IPS DF 4.7 (cell line): ENCODE measurements around the gene IDE.
"Not testable (repeated sequence)": the region's sequence is repeated elsewhere in the genome, so short reads cannot be mapped to it uniquely, and the experiment has no call there.

Source experiments
- DNase-seq: peaks from one replicate; pipeline ENCODE4 v3.0.0-alpha.2; 2013; ENCODE audit warnings: low spot score; ENCODE audit errors: extremely low read depth

Gene IDE

DNA sequence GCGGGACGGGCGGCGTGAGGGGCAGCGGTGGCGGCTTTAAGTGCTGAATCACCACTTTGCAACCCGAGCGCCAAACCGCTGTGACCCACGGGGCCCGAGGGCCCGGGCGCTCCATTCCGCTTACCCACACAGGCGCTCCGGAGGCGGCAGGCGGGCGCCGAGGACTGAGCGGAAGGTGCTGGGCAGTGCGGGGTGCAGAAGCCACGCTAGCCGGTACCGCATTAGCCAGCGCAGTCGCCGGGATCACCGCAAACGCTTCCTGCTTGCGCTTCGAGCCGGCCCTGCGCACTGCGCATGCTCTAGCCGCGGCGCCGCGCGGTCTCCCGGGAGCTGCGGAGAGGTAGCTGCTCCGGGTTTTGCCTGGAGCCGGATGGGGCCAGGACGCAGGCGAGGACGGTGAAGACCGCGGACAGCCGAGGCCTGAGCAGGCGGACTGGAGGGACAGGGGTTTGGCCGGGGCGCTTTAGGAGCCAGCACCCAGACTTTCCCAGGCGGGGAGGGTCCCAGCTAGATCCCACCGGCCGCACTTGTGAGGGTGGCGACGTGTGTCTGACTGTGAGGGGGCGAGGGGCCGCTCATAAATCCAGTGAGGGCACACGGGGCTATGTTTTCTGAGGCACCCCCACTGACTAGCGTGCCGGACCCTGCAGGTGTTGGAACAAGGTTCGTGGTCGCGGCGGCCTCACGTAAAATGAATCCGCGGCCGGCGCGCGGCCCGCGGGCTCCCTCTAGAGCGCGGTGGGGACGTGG lies at the start of gene IDE:
Gene IDE, minus strand, starts transcription at position 296 of the 750 bp plus-strand sequence. Its CDS starts 74 bp downstream, at position 222.
- DNase-seq: no peak

DNA sequence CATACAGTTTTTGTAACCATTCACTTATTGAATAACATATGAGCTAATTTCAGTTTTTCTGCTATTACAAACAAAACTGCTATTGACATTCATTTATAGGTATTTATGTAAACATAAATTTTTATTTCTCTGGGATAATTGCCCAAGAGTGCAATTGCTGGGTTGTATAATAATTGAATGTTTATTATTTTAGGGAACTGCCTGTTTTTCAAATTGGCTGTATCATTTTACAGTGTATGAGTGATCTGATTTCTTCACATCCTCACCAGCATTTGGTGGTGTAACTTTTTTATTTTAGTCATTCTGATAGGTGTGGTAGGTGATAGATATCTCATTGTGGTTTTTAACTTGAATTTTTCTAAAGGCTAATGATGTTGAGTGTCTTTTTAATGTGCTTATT lies 45.5 kb upstream of the IDE start:
- DNase-seq: no peak

DNA sequence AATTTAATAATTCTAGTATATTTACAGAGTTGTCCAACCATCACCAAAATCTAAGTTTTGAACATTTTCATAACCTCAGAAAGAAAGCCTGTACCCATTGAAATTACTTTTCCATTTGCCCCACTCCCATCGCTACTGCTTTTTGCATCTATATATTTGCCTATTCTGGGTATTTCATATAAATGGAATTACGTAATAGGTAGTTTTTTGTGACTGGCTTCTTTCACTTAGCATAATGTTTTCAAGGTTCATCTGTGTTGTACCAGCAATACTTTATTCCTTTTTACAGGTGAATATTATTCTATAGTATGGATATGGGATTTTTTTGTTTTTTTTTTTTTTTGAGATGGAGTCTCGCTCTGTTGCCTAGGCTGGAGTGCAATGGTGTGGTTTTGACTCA lies 41.6 kb upstream of the IDE start:
- DNase-seq: no peak

DNA sequence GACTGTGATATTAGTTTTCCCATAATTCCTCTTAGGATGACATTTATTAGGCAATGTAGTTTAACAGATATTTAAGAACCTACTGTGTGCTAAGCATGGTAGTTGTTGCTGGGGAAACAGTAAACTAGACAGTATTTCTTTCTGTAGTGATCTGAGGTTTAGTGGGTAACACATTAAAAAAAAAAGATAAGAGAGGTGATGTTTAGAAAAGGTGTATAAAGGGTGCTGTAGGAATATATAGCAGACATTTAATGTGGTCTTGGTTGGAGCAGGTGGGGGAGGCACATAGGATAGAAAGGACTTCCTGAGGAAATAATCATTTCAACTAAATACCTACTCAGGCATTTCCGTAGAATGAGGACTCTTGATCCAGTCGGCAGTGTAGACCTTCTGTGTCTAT lies 30.9 kb upstream of the IDE start:
- DNase-seq: no peak

DNA sequence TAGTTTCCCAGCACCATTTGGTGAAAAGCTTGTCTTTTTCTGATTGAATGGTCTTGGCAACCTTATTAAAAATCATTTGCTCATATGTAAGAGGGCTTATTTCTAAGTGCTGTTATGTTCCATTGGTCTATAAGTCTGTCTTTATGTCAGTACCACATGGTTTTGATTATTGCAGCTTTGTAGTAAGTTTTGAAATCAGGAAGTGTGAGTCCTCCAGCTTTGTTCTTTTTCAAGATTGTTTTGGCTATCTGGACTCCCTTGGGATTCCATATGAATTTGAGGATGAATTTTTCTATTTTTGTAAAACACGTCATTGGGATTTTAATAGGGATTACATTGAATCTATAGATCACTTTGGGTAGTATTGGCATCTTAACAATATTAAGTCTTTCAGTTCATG lies 24.4 kb upstream of the IDE start:
- no peak for DNase-seq

DNA sequence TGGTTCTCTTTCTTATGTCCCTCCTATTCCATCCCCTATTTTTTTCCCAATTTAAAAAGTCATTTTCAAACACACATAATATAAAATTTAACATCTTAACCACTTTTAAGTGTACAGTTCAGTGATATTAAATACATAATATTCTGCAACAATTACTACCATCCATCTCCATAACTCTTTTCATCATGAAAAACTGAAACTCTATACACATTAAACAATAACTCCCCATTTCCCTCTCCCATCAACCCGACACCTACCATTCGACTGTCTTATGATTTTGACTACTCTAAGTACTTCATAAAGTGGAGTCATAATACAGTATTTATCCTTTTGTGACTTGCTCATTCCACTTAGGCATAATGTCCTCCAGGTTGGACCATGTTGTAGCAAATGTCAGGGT lies 21.6 kb upstream of the IDE start:
- no peak for DNase-seq

DNA sequence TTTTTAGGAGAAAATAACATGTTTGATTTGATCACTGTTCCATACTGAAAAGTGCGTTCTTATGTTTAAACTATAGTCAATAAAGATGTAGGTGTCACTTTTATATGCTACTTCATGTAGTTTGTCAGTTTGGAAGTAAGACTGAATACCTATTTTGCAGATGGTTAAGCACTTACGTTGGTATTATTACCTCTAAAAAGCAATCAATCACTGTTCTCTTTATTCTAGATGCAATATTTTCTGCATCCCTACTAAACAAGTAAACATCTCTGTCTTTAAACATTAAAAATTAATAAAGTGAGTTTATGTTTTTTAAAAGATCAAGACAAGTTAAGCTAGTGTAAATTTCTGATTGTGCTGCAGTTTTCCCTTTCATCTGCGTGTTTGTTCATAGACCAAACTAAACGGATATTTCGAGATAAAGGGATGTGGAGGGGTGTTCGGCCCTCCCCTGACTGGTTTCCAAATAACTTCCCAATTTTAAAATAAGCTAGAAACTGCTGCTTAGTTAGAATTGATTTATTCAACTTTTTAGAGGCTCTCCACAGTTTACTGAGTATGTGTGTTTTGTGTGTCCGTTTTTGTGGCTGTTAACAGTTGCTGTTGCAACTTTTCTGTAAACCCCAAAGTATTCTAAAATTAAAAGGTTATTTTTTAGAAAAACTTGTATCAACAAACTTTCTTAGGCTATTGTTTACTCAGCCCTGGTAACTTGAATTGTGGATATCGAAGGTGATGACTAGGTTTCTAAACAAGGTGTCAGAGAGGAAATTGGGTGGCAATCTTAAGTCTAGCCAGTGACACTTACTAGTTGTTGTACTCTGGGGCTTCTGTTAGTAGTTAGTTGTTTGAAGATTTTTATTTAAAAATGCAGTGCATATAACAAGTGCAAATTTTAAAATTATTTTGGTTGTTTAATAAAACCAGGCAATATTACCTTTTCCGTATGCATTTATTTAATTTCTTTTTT lies 20.0 kb upstream of the IDE start:
- no peak for DNase-seq

DNA sequence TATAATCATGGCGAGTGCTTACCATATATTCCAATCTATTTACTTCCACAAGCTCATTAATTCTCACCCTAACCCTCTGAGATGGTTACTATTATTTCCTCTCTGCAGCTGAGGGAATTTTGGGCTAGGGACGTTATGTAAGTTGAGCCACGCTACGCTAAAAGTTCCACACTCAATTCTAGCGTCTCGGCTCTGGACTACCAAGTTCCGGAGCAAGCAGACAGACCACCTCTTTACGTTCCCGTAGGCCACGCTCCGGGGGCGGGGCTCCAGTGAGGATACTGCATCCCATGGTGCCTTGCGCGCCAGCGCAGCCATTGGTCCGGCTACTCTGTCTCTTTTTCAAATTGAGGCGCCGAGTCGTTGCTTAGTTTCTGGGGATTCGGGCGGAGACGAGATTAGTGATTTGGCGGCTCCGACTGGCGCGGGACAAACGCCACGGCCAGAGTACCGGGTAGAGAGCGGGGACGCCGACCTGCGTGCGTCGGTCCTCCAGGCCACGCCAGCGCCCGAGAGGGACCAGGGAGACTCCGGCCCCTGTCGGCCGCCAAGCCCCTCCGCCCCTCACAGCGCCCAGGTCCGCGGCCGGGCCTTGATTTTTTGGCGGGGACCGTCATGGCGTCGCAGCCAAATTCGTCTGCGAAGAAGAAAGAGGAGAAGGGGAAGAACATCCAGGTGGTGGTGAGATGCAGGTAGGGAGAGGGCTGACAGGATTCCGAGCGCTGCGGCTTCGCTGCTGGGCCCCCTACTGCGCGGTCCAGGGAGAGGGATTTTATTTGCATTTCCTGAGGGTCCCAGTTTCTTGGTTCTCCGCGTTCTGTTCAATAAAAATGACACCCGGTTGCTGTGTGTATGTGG lies 19.1 kb upstream of the IDE start, which contains the start of gene KIF11:
Gene KIF11, plus strand, starts transcription at position 370 of the 858 bp plus-strand sequence. Its CDS starts 246 bp downstream, at position 616.
- peak; percentile 87 for DNase-seq

DNA sequence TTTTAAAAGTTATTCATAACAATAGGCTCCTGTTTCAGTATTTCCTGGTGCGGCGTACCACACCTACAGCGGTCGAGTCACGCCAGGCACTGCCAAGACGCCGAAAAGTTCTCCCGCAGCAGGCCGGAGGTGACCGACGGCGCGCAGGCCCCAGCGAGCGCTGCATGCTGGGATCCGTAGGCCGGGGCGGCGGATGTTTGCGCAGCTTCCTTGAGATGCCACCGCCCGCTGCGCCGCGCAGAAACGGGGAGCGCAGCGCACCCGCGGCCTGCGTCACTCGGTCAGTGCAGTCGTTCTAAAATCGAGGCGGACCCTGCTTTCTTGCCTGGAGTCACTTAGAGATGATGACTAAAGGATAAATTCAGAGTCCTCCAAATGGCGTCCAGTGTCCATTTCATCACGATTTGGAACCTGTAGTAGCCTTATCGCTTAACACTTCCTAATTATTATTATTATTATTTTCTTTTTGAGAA lies 17.7 kb upstream of the IDE start:
- DNase-seq: no peak

DNA sequence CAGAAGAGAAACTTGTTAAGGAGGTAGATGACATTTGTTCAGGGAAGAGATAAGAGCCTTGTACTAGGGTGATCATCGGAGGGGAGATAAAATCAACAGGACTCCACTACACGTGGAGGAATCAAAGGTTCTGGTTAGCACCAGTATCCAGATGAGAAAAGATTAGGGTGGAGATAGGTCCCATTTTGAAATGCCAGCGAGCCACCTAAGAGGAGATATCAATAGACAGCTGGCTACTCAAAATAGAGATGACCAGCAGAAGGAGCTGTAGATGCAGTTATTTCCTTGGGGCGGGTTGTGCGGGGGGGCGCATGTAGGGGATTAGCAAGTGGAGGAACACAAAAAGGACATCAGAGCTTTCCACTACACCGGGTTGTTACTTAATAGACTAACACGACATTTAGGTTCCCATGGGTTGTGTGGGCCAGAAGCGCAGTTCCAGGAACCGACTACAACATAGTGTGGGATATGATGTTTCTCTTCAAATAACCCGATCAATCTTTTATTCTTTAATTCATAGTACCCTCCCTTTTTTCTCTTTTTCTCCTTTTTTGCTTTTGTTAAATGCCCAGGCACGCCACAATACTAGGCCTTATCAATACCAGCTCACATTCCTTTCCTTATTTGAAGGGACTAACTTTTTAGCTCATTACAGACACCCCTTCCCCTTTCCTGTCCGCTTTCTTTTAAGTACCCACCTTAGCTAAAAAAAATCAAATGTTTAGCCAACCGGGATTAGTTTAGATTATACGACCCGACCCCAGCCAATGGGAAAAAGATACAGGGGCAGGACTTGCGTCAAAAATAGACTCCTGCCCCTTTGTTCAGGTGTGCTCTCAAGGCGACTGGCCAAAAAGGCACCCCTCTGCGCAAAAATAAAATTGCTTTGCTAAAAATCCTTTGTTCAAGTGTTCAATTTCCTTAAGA lies 17.0 kb upstream of the IDE start:
- DNase-seq: no peak

DNA sequence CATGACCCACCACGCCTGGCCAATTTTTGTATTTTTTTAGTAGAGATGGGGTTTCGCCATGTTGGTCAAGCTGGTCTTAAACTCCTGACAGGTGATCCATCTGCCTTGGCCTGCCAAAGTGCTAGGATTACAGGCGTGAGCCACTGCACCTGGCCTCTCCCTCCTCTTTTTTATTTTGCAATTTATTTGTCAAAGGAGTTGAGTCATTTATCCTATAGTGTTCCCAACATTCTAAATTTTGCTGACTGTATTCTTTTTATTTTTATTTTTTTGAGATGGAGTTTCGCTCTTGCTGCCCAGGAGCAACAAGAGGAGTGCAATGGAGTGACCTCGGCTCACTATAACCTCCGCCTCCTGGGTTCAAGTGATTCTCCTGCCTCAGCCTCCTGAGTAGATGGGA lies 8.5 kb upstream of the IDE start:
- DNase-seq: not testable (repeated sequence)

DNA sequence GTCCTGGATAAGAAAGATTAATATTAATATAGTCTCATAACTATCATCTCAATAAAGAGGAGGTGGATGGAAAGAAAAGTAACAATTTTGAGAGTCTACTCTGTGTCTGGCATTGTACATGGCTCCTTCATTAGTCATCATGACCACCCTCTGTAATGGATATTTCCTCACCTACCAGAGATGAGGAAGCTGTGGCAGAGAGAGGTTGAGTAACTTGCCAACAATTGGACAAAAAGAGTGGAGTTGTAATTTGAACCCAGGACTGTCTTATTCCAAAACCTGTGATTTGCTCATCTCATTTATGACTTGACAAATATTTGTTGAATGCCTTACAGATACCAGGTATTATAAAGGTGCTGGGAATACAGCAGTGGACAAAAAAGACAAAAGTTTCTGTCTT lies 2.1 kb upstream of the IDE start:
- DNase-seq: no peak

DNA sequence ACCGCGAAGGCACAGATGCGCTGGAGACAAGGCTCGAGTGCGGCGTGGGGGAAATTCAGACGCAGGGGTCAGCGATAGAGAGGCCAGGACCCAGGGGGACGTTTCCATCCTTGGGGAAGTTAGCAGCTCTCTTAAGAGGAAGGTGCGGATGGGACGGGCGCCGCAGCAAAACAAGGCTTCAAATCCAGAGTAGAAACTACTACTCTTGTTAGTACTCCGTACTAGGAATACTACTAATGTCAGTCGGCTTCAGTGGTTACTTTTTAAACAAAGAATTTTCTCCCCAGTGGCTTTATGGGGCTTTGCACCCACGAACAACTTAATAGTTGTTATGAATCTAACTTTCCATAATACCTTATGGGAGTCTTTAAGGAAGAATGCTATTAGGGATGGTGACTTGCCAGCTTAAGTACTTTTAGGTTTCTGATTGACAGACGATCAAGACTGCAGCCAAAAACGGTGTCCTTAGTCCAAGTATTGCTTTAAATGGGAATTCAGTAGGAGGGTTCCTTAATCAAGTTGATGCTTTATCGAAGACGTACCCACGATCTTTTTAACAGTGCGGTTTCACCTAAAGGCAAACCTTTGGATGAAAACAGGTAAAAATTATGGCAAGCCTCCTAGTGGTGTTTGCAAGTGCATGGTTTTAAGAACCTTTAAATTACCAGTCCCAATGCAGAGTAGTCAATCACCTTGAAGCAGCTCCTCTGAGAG lies 812 bp upstream of the IDE start:
- no peak for DNase-seq

DNA sequence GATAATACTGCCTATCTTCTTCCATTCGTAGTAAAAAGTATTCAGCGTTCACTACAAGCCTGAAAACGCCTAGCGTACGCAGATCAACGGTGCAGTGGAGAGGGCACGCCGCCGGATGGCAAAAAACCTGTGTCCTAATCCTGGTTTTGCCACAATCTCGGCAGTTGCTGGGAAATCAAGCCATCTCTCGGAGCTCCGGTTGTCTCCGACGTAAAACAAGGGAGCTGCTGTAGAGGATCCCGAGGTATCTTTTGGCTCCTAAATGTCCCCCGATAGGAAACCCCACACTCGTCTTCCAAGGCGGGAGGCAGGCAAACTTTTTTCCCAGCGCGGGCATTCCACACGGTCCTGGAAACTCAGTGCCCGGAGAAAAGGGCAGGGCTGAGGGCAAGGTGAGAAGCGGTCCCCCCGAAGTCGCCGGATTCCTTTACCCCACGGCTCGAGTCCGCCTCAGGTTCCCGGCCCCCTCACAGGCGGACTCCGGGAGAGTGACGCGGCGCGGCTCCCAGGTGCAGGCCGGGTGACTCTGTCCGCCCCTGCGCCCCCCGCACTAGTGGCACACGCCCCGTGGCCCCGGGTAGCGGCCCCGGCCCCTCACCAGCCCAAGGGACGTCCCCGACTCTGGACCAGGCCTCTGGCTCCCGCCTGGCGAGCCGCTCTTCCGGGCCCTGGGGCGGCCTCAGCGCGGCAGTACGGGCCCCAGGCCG lies 649 bp downstream of the IDE start:
- no peak for DNase-seq

DNA sequence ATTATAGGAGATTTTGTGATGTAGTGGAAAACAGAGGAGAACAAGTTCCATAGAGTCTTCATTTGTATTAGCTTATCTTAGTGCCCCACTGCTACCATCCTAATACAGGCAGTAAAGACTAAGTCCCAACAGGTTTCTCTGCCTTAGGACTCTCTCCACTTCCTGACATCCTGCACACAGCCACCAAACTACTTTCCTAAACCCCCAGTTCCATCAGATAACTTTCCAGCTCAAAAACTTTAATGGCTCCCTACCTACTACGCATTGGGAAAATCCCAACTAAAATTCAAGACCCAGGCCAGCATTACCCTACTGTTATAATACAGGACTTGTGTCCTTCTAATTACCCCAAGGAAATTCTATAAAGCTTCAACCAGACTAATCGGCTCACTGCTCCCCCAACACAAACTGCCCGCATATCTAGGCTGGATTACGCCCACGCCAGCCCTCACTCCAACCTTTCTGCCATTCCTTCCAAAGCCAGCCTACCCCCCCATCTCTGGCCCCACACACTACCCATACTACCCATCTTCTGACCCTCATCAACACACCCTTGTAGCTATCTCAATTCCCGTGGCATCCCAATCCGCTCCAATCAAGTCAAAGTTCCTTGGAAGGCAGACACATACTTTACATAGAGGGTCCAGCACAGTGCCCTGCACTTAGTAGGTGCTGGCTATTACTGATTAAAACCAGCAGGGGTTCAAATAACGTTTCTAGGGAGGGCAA lies 1.4 kb downstream of the IDE start:
- no peak for DNase-seq

DNA sequence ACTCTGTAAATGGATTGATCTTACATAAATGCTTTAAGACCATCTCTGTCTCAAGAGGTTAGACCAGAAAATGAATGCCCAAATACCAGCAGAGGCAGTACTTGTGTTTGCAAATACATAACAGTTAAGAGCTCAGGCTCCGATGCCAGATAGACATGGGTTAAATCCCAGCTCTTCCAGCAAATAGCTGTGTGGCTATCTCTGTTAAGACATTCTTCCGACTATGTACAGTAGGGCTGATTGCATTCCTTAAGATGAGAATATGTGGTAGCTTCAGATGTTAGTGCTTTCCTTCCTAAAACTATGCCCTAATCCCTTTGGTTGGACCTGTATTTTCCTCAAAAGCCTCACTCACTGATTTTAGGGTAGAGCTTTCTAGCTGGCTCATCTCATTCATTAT lies 2.2 kb downstream of the IDE start:
- no peak for DNase-seq

DNA sequence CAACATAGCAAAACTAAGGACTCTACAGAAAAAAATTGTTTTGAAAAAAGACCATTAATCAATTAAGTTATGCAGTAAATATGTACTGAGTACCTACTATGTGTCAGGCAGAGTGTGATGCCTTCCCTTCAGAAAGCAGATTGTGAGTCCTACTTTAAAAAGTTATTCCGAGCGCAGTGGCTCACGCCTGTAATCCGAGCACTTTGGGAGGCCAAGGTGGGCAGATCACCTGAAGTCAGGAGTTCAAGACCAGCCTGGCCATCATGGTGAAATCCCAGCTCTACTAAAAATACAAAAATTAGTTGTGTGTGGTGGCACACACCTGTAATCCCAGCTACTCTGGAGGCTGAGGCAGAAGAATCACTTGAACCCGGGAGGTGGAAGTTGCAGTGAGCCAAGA lies 4.2 kb downstream of the IDE start:
- DNase-seq: not testable (repeated sequence)

DNA sequence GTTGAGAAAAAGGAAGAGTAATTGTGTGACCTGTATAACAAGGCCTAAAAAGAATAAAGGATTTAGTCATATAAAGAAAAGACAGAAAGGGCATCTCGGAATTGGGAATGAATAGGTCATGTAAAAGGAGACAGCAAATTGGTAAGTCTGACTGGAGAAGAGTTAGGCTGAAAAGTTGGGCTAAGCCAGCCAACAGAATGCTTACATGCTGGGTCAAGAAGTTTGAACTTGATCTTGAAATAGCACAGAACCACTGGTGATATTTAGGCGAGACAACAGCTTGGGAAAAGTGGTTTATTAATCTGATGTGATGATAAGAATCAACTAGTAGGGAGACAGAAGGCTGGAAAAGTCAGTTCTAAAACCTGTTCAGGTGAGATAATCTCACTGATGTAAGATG lies 4.8 kb downstream of the IDE start:
- DNase-seq: no peak
